HG02763 (cell line): ENCODE data around the gene PXK.

Experiments
- ATAC-seq: cut with Tn5 transposase; IDR thresholded peaks from one replicate; pipeline ENCODE4 v1.9.1; 2021; ENCODE audit warnings: mild to moderate bottlenecking, moderate library complexity; ENCODE audit not compliant: unreplicated experiment

The PXK gene

GRCh38 chr3:58379351-58380073, 46.8 kb downstream of the PXK start:
- ATAC-seq = no peak

DNA sequence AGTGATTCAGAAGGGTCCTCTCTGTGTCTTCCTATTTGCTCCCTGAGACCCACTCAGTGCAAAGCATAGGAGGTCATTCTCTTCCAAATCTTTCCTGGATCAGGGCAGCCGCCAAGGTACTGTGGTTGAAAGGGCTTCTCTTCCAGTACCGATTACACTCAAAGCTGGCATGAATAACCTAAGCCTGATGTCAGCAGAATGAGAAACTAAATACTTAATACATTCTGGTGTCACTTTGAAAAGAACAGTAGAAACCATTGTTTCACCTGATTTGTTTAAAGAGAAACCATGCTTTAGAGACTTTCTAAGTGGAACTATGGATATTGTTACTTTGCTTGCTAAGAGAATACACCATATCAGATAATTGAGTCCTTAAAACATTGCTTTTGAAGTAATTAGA, 50.8 kb downstream of the PXK start:
- no peak for ATAC-seq

DNA sequence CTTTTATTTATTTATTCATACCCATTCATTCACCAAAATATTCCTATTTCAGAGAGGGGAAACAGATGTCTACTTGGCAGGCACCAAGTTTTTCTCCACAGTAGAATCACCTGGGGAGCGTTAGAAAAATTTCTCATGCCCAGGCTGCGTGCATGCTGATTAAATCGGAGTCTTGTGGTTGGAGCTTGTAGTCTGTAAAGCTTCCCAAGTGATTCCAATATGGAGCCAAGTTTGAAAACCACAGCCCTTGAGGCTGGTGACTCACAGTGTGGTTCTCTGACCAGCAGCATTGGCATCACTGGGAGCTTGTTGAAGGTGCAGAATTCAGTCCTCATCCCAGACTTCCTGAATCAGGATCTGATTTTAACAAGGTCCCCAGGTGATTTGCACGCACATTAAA, 51.2 kb downstream of the PXK start:
- ATAC-seq = no peak

DNA sequence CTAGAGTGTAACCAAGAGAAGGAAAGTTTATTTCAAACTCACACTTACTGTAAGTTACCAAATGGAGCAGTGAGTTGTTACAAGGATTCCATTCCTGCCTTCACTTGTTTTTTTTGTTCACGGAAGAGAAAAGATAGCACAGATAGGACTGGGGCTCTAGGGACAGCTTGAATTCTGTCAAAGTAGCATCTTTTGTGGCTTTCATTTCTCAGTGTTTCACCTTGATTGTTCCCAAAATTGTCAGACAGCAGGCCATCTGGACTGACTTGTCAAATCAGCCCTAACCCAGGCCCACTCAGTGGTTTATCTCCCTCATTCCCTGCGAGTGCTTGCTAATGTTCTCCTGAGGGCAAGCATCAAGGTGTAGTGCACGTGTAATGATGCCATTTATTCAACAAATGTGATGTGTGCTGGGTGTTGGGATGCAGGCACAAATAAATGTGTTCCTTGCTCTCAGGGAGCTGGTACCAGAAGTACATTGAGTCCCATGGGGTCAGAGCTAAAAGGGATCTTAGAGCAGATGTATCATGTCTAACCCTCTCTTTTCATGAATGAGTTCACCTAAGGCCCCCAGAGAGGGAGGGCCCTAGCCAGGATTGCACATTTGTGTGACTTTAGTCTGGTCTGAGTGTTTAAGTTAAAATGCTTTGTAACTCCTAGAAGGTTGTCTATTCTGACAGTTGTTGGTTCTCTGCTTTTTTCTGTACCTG, 51.8 kb downstream of the PXK start:
- ATAC-seq = no peak

- no peak for ATAC-seq
These were observed 54.1 kb downstream of the PXK start for GRCh38 chr3:58386626-58387365.

DNA sequence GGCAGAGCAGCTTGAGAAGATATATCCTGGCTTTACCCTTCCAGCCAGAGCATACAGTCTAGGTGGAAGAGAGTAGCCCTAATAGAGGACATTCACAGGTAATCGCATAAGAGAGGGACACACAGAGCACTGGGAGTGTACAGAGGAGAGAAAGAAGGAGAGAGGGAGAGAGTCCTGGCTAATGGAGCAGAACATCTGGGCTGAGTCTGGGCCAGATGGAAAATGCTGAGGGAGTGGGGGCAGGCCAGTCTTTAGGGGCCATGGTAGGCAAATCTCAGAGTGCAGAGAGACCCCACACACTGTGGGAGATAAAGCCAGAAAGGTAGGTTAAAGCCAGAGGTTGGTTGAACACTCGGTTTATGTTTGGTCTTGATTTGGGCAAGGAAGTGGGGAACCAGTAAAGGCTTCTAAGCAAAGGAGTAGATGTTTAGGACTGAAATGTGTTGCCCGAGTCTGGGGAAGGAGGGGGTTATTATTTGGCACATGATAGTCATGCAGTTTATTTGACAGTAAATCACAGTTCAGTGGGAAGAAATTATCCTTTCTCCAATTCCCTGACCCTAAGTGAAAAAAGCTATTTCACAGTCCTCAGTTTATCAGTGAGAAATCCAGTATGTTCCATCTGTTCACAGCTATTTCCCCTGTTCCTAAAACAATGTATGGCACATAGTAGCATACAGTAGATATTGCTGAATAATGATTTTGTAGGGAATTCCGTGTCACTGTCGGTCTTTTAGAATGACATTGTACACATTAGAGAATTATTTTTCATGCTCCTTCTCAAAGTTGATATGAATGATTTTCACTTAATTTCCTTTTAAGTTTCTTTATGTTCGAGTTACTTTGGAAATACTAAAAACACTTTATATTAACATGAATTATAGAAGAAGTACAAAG, 55.2 kb downstream of the PXK start:
- ATAC-seq = no peak

DNA sequence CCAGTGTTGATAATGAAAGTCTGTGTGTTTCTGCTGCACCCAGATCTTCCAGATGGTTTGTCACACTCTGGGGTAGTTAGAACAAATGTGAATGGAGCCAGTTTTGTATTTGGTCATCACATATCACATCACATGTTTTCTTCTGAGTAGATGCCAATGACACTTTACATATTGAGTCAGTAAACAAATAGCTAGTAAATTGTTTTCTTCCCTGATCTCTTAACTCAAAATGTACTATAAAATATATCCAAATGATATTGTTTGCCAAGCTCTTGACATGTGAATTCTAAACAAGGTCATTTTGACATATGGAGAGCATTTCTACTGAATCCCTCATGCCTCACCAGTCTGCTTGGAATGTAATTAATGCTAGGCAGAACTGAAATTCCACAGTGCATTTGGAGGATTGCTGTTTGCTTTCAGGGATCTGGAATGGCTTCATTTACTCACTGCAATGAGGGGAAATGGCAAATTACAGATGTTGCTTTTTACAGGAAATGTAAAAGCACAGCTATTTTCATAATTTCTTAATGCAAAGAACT, 55.9 kb downstream of the PXK start:
- ATAC-seq = no peak

DNA sequence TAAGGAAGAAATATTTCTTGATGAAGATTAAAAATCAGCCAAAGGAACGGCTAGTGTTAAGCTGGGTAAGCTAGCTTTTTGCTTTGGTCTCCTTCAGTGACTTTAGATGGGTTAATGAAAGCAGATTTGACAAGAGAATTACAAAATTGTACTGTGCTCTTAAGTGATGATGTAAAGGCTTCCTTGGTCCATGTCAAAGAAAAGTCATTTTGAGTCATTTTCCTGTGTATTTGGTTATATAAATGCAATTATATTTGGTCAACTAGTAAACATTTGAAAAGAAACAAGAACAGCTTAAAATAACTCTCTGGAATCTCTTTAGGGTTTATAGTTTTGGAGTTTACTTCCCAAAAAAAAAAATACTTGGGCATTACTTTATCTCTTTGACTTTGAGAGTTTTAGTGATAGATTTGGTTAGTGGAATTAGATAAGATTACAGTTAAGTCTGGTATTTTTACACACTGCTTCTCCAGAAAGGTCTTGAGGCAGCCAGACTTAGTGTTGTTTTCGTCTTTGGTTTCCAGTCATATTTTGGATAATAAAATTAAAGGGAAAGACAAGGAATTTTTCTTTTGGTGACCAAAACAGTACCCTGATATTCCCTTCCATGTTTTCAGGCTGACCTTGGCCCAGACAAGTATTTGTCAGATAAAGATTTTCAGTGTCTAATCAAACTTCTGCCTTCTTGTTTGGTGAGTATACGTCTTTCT, 58.6 kb downstream of the PXK start:
- ATAC-seq = no peak

DNA sequence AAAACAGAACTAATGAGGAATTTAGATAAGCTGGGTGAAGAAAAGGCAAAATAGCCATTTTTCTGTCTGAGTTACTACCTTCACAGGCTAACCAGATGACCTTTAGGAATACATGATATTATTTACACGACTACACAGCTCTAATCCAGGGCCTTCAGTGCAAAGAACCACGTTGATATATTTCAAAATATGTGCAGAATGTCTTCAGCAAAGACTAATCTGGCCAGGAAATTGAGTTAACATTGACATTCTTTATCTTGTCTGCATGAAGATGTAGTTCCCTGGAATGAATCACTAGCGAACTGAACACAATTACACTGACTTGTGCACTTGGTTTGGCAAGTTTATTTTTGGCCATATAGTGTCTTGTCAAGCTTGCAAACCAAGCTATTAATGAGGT, 59.5 kb downstream of the PXK start:
- no peak for ATAC-seq

DNA sequence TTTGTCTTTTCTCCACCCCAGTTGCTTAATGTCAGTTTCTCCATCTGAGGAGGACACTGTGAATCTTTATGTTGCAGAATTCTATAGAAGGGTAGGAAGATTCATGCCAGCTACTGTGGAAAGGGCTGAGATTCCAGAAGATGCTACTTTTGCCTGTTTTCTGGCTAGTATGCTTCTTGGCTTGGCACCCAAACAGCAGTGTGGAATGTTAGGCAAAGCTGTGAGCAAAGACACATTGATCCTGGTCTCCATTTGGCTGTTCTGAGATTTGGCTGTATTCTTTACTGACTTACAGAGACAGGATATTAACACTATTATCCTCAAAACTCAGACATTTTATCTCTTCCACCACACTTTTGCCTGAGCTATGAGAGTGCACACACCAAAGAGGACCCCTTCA, 61.6 kb downstream of the PXK start:
- no peak for ATAC-seq

GRCh38 chr3:58398669-58399333, 66.1 kb downstream of the PXK start:
- no peak for ATAC-seq

- no peak for ATAC-seq
These were observed 70.9 kb downstream of the PXK start for GRCh38 chr3:58403513-58404109.

- no peak for ATAC-seq
These were observed 71.7 kb downstream of the PXK start for GRCh38 chr3:58404396-58404795.

DNA sequence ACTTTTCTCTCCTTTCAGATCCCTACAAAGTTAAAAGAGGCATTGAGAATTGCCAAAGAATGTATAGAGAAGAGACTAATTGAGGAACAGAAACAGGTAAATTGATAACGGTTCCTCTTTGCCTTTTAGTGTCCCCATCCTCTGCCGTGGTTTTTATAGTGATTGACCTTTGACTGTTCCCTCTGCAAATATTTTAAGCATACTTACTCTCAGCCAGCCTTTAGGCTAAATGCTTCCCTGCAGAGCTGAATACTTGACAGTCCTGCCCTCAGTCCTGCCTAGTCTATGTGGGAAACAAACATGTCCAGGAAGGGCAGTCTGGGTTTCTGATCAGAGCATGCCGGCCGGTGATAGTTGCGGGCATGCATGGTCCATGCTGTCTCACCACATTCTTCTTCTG, 76.2 kb downstream of the PXK start:
- no peak for ATAC-seq

DNA sequence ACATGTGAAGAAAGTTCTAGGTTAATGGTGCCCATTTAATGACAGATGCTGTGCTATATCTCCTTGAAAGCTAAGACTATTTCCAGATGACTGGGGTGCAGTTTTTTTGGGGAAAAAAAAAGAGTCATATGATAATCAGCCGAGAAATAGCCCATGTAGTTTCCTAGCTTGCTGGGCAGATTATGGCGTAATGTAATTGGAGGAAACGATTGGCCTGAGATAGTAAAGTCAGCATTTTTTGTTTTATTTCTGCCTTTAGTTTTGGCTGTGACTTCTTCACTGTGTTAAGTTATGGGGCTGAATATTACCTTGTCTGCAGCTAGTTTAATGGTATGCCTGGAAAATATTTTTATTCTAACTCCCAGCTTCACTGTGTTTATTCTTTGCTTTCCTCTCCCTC, 77.0 kb downstream of the PXK start:
- no peak for ATAC-seq

GRCh38 chr3:58411036-58411435, 78.3 kb downstream of the PXK start:
- ATAC-seq = no peak

GRCh38 chr3:58411851-58412830, 79.4 kb downstream of the PXK start:
- ATAC-seq = no peak
